H1 (cell line): Measurements from ENCODE around the gene HACL1. TPM values are rescaled to one million over a fixed set of nuclear protein-coding genes. Genes with fewer than 3 reads are reported as not detected.

ENCODE experiments used
- ATF3 ChIP-seq: IDR thresholded peaks from 2 replicates; pipeline ENCODE4 v1.6.1; 2011; ENCODE audit warnings: low read depth, mild to moderate bottlenecking, low read length; ENCODE audit not compliant: insufficient read depth
- SUZ12 ChIP-seq: fragments of 200-600 bp; sonication (generic); IDR thresholded peaks from 2 replicates; pipeline ENCODE4 v1.6.1; 2012; ENCODE audit warnings: mild to moderate bottlenecking, inconsistent platforms, low read length, moderate library complexity, mixed read lengths
- TAF7 ChIP-seq: optimal IDR thresholded peaks from 2 replicates; pipeline ENCODE3; 2011; ENCODE audit warnings: low read depth, mild to moderate bottlenecking, inconsistent platforms, low read length, moderate library complexity, borderline replicate concordance
- polyA plus RNA-seq, 7 experiments: library from polyadenylated mRNA; depleted of rRNA in 3 of 7; stranded (reverse) in 5 of 7; unstranded in 2 of 7; fragments of >200 nt in 5 of 7; fragments of 200-250 nt in 2 of 7; gene quantifications; 1 replicate in 5 of 7; 2 replicates in 1 of 7; 4 replicates in 1 of 7; pipeline versions ENCODE4 v1.2.1 to v1.2.3, GENCODE V29; 2011 to 2013; ENCODE audit warnings: missing spikeins in 2 of 7, mixed read lengths in 2 of 7
- total RNA-seq: library from RNA; stranded (reverse); fragmentation: NEBNext Ultra II Directional; extraction: Animal tissue kit (Norgen Biotek cat#: 25700); gene quantifications from 2 replicates; pipeline ENCODE4 v1.2.1, GENCODE V29; 2021

The HACL1 gene
- total and polyA plus RNA-seq, 2 of the 8 experiments (the other 6 are each of a cell fraction or from before 2014, with no cell fraction given) = 38.2 to 46.0 TPM

GRCh38 chr3:15572138-15572537, 29.2 kb downstream of the HACL1 start (continued):
- TF ChIP-seq TAF7 (no peak), SUZ12 (no peak), ATF3 (no peak)
- TF ChIP-seq, all 59 proteins: peak for 0
